Activated CD4-positive, alpha-beta memory T cell treated with anti-CD3 and anti-CD28 coated beads, Interleukin-2, amount 10 ng/mL, durations not matched to agents 7 days and 5 days (primary cell): Measurements from ENCODE around the gene DCANP1. TPM values are rescaled to one million over a fixed set of nuclear protein-coding genes. Genes with fewer than 3 reads are reported as not detected.
A peak's percentile ranks its signal among the peaks of the same experiment; 100 is the strongest.

ENCODE experiments used
- CTCF ChIA-PET: fragments of 350-600 bp; sonication (Branson Sonifier 250); formaldehyde crosslinking; loops from one replicate; lab custom pipeline; 2021; ENCODE audit warnings: antibody characterized with exemption, inconsistent platforms; lab: Charles Lee
- POLR2A ChIA-PET: fragments of 350-600 bp; sonication (Branson Sonifier 250); formaldehyde crosslinking; loops from one replicate; lab custom pipeline; 2021; ENCODE audit warnings: antibody characterized with exemption; lab: Charles Lee
- DNase-seq: peaks from one replicate; pipeline ENCODE4 v3.0.0-alpha.2; 2020
- H3K27ac Mint-ChIP-seq: one replicate; pipeline ENCODE4 v1.8.0; 2021; ENCODE audit warnings: mild to moderate bottlenecking, mixed read lengths
- H3K27me3 Mint-ChIP-seq: one replicate; pipeline ENCODE4 v1.8.0; 2021; ENCODE audit warnings: mixed read lengths
- H3K36me3 Mint-ChIP-seq: one replicate; pipeline ENCODE4 v1.8.0; 2021; ENCODE audit warnings: low read depth, mixed read lengths
- H3K4me1 Mint-ChIP-seq: one replicate; pipeline ENCODE4 v1.8.0; 2021; ENCODE audit warnings: mixed read lengths
- H3K4me3 Mint-ChIP-seq: one replicate; pipeline ENCODE4 v1.8.0; 2021; ENCODE audit warnings: mild to moderate bottlenecking, mixed read lengths
- H3K9me3 Mint-ChIP-seq: one replicate; pipeline ENCODE4 v1.8.0; 2021; ENCODE audit warnings: mixed read lengths
- total RNA-seq, 2 experiments: library from RNA; stranded (reverse); gene quantifications; one replicate each; pipeline ENCODE4 v1.2.3, GENCODE V29; 2021

The DCANP1 gene
- total RNA-seq, 2 experiments from 2014 or later: not detected

- Mint-ChIP-seq H3K4me3 (no peak overlapping the region), H3K36me3 (no peaks in the 10 kb centered on the region), H3K27ac (no peak overlapping the region), H3K4me1 (no peaks in the 10 kb centered on the region), H3K27me3 (peaks cover 34% of the 10 kb centered on the region), H3K9me3 (no peaks in the 10 kb centered on the region)
- CTCF ChIA-PET: interaction anchor here (1.3 kb wide), 1 partner anchor 87 kb away, joined by 3 read pairs; no protein-coding TSS in a partner anchor
- DNase-seq: no peak
- POLR2A ChIA-PET: no interaction called here
These were observed 27.0 kb upstream of the DCANP1 start for GRCh38 chr5:135473956-135474670.

- peaks cover 45% of the 10 kb centered on the region for H3K27me3 Mint-ChIP-seq
- ChIA-PET POLR2A (no interaction called here), CTCF (interaction anchor here (1.7 kb wide), 1 partner anchor 10 kb away, joined by 5 read pairs; no protein-coding TSS in a partner anchor)
- H3K27ac Mint-ChIP-seq: no peak overlapping the region
- no peak for DNase-seq
- no peaks in the 10 kb centered on the region for H3K4me1 Mint-ChIP-seq
- H3K9me3 Mint-ChIP-seq: no peaks in the 10 kb centered on the region
- H3K4me3 Mint-ChIP-seq: no peak overlapping the region
- H3K36me3 Mint-ChIP-seq: no peaks in the 10 kb centered on the region
These were observed 25.0 kb upstream of the DCANP1 start for GRCh38 chr5:135472141-135472540.

GRCh38 chr5:135471726-135472125 lies 24.6 kb upstream of the DCANP1 start:
- no peak for DNase-seq
- ChIA-PET CTCF (interaction anchor here (1.7 kb wide), 1 partner anchor 9 kb away, joined by 5 read pairs; no protein-coding TSS in a partner anchor), POLR2A (no interaction called here)

GRCh38 chr5:135469911-135470310 lies 22.8 kb upstream of the DCANP1 start:
- CTCF ChIA-PET: interaction anchor here (1.5 to 9.9 kb wide), 2 partner anchors 13 to 82 kb away, joined by 4 to 211 read pairs; no protein-coding TSS in a partner anchor
- POLR2A ChIA-PET: no interaction called here
- Mint-ChIP-seq H3K27me3 (peaks cover 50% of the 10 kb centered on the region), H3K27ac (no peak overlapping the region), H3K36me3 (no peaks in the 10 kb centered on the region), H3K4me1 (peaks cover 3% of the 10 kb centered on the region), H3K9me3 (no peaks in the 10 kb centered on the region), H3K4me3 (no peak overlapping the region)
- no peak for DNase-seq

More at GRCh38 chr5:135471726-135472125, 24.6 kb upstream of the DCANP1 start:
- Mint-ChIP-seq H3K9me3 (no peaks in the 10 kb centered on the region), H3K27me3 (peaks cover 46% of the 10 kb centered on the region), H3K4me1 (no peaks in the 10 kb centered on the region), H3K4me3 (no peak overlapping the region), H3K36me3 (no peaks in the 10 kb centered on the region), H3K27ac (no peak overlapping the region)

GRCh38 chr5:135468541-135468940 lies 21.4 kb upstream of the DCANP1 start:
- ChIA-PET CTCF (interaction anchor here (1.5 to 9.9 kb wide), 2 partner anchors 83 to 97 kb away, joined by 5 to 211 read pairs; no protein-coding TSS in a partner anchor), POLR2A (no interaction called here)
- no peak overlapping the region for H3K27ac Mint-ChIP-seq
- H3K9me3 Mint-ChIP-seq: no peaks in the 10 kb centered on the region
- DNase-seq: no peak
- peaks cover 48% of the 10 kb centered on the region for H3K27me3 Mint-ChIP-seq
- peaks cover 3% of the 10 kb centered on the region for H3K4me1 Mint-ChIP-seq
- H3K4me3 Mint-ChIP-seq: no peak overlapping the region
- no peaks in the 10 kb centered on the region for H3K36me3 Mint-ChIP-seq

GRCh38 chr5:135467871-135468485 lies 20.8 kb upstream of the DCANP1 start:
- H3K4me1 Mint-ChIP-seq: peaks cover 3% of the 10 kb centered on the region
- no peak for DNase-seq
- H3K4me3 Mint-ChIP-seq: no peak overlapping the region
- no peaks in the 10 kb centered on the region for H3K36me3 Mint-ChIP-seq
- ChIA-PET POLR2A (no interaction called here), CTCF (interaction anchor here (1.5 to 9.9 kb wide), 4 partner anchors 12 to 99 kb away, joined by 5 to 211 read pairs (median 86); no protein-coding TSS in a partner anchor)
- no peaks in the 10 kb centered on the region for H3K9me3 Mint-ChIP-seq
- no peak overlapping the region for H3K27ac Mint-ChIP-seq
- peaks cover 48% of the 10 kb centered on the region for H3K27me3 Mint-ChIP-seq

- DNase-seq: no peak
- no peak overlapping the region for H3K27ac Mint-ChIP-seq
- peaks cover 7% of the 10 kb centered on the region for H3K4me1 Mint-ChIP-seq
- POLR2A ChIA-PET: interaction anchor here (1.1 kb wide), 1 partner anchor 87 kb away, joined by 3 read pairs; no protein-coding TSS in a partner anchor
- no peaks in the 10 kb centered on the region for H3K36me3 Mint-ChIP-seq
- CTCF ChIA-PET: interaction anchor here (1.0 to 9.9 kb wide), 7 partner anchors 10 to 100 kb away, joined by 3 to 211 read pairs (median 21); no protein-coding TSS in a partner anchor
- H3K4me3 Mint-ChIP-seq: no peak overlapping the region
- peaks cover 50% of the 10 kb centered on the region for H3K27me3 Mint-ChIP-seq
- no peaks in the 10 kb centered on the region for H3K9me3 Mint-ChIP-seq
These were observed 20.0 kb upstream of the DCANP1 start for GRCh38 chr5:135467051-135467625.

GRCh38 chr5:135466178-135467050 lies 19.3 kb upstream of the DCANP1 start:
- no peak overlapping the region for H3K27ac Mint-ChIP-seq
- no peaks in the 10 kb centered on the region for H3K36me3 Mint-ChIP-seq
- ChIA-PET POLR2A (interaction anchor here (1.1 kb wide), 1 partner anchor 87 kb away, joined by 3 read pairs; no protein-coding TSS in a partner anchor), CTCF (interaction anchor here (0.7 to 9.9 kb wide), 14 partner anchors 10 to 364 kb away, joined by 3 to 211 read pairs (median 4); no protein-coding TSS in a partner anchor)
- H3K27me3 Mint-ChIP-seq: peaks cover 49% of the 10 kb centered on the region
- peak; percentile 70 for DNase-seq
- no peaks in the 10 kb centered on the region for H3K9me3 Mint-ChIP-seq
- H3K4me1 Mint-ChIP-seq: peaks cover 7% of the 10 kb centered on the region
- peak overlapping the region; percentile 16 for H3K4me3 Mint-ChIP-seq

GRCh38 chr5:135465391-135466122 lies 18.4 kb upstream of the DCANP1 start:
- DNase-seq: no peak
- Mint-ChIP-seq H3K27me3 (peaks cover 50% of the 10 kb centered on the region), H3K9me3 (no peaks in the 10 kb centered on the region), H3K4me3 (no peak overlapping the region), H3K27ac (no peak overlapping the region), H3K4me1 (peaks cover 7% of the 10 kb centered on the region), H3K36me3 (no peaks in the 10 kb centered on the region)
- ChIA-PET POLR2A (interaction anchor here (1.0 kb wide), 1 partner anchor 86 kb away, joined by 3 read pairs; no protein-coding TSS in a partner anchor), CTCF (interaction anchor here (0.8 to 9.9 kb wide), 14 partner anchors 9 to 365 kb away, joined by 3 to 211 read pairs (median 4); no protein-coding TSS in a partner anchor)

GRCh38 chr5:135462304-135462703 lies 15.2 kb upstream of the DCANP1 start:
- ChIA-PET POLR2A (interaction anchor here (1.4 kb wide), 1 partner anchor 90 kb away, joined by 4 read pairs; no protein-coding TSS in a partner anchor), CTCF (interaction anchor here (0.7 to 9.9 kb wide), 13 partner anchors 10 to 199 kb away, joined by 3 to 211 read pairs (median 5); no protein-coding TSS in a partner anchor)
- Mint-ChIP-seq H3K27me3 (peaks cover 44% of the 10 kb centered on the region), H3K27ac (no peak overlapping the region), H3K4me1 (peaks cover 7% of the 10 kb centered on the region), H3K9me3 (no peaks in the 10 kb centered on the region), H3K36me3 (no peaks in the 10 kb centered on the region), H3K4me3 (no peak overlapping the region)
- peak; percentile 66 for DNase-seq

- ChIA-PET POLR2A (interaction anchor here (1.4 kb wide), 1 partner anchor 90 kb away, joined by 4 read pairs; no protein-coding TSS in a partner anchor), CTCF (interaction anchor here (0.7 to 9.9 kb wide), 13 partner anchors 11 to 199 kb away, joined by 3 to 211 read pairs (median 5); no protein-coding TSS in a partner anchor)
- no peak for DNase-seq
- no peaks in the 10 kb centered on the region for H3K36me3 Mint-ChIP-seq
- H3K27ac Mint-ChIP-seq: no peak overlapping the region
- no peaks in the 10 kb centered on the region for H3K9me3 Mint-ChIP-seq
- H3K27me3 Mint-ChIP-seq: peaks cover 40% of the 10 kb centered on the region
- H3K4me3 Mint-ChIP-seq: no peak overlapping the region
- peaks cover 7% of the 10 kb centered on the region for H3K4me1 Mint-ChIP-seq
These were observed 14.5 kb upstream of the DCANP1 start for GRCh38 chr5:135461481-135462151.
